ENCODE measurements around the gene TSKU.
"Not testable (repeated sequence)": the region's sequence is repeated elsewhere in the genome, so short reads cannot be mapped to it uniquely, and the experiment has no call there.

Gene TSKU

GRCh38 chr11:76783294-76783895 lies at the start of gene TSKU:
Gene TSKU (plus strand): TSS chr11:76783356. CDS start chr11:76795617, 12,261 bp downstream.
- peak within 1 kb of the TSS; percentile 93 for H3K4me3 ChIP-seq (ENCODE audit: low read depth, low read length)
- TF ChIP-seq CTCF (IDR thresholded peaks at IDR 0.05; ENCODE audit: low read depth, low read length), result no peak
- peak; percentile 47 for DNase-seq (ENCODE audit: low read depth, low spot score)
- in situ Hi-C loops (cut with HindIII; ENCODE audit: low sequenced_read_pairs), result no loop called here

- H3K4me3 ChIP-seq (ENCODE audit: low read depth, low read length); in situ Hi-C loops (cut with HindIII; ENCODE audit: low sequenced_read_pairs): not testable (repeated sequence)
- TF ChIP-seq CTCF (IDR thresholded peaks at IDR 0.05; ENCODE audit: low read depth, low read length), result peak; percentile 48
- peak; percentile 66 for DNase-seq (ENCODE audit: low read depth, low spot score)
Measured at GRCh38 chr11:76733906-76734305, 49.2 kb upstream of the TSKU start.

- DNase-seq (ENCODE audit: low read depth, low spot score), result peak; percentile 22
- in situ Hi-C loops (cut with HindIII; ENCODE audit: low sequenced_read_pairs), result no loop called here
- no peak for TF ChIP-seq CTCF (IDR thresholded peaks at IDR 0.05; ENCODE audit: low read depth, low read length)
- no peak overlapping the region for H3K4me3 ChIP-seq (ENCODE audit: low read depth, low read length)
Measured at GRCh38 chr11:76734456-76735420, 48.4 kb upstream of the TSKU start.

- in situ Hi-C loops (cut with HindIII; ENCODE audit: low sequenced_read_pairs), result no loop called here
- DNase-seq (ENCODE audit: low read depth, low spot score), result no peak
- no peak overlapping the region for H3K4me3 ChIP-seq (ENCODE audit: low read depth, low read length)
- TF ChIP-seq CTCF (IDR thresholded peaks at IDR 0.05; ENCODE audit: low read depth, low read length), result no peak
Measured at GRCh38 chr11:76735841-76736240, 47.3 kb upstream of the TSKU start.

- TF ChIP-seq CTCF (IDR thresholded peaks at IDR 0.05; ENCODE audit: low read depth, low read length), result no peak
- no peak overlapping the region for H3K4me3 ChIP-seq (ENCODE audit: low read depth, low read length)
- DNase-seq (ENCODE audit: low read depth, low spot score), result no peak
- in situ Hi-C loops (cut with HindIII; ENCODE audit: low sequenced_read_pairs), result no loop called here
Measured at GRCh38 chr11:76736266-76736665, 46.9 kb upstream of the TSKU start.

- no peak overlapping the region for H3K4me3 ChIP-seq (ENCODE audit: low read depth, low read length)
- in situ Hi-C loops (cut with HindIII; ENCODE audit: low sequenced_read_pairs), result no loop called here
- no peak for DNase-seq (ENCODE audit: low read depth, low spot score)
- no peak for TF ChIP-seq CTCF (IDR thresholded peaks at IDR 0.05; ENCODE audit: low read depth, low read length)
Measured at GRCh38 chr11:76736773-76737495, 46.2 kb upstream of the TSKU start.
